Measurements from ENCODE around the gene SSNA1.

SSNA1 gene

GRCh38 chr9:137168573-137168903 is 19.9 kb upstream of the SSNA1 start:
- TF ChIP-seq CTCF (conservative IDR thresholded peaks at IDR 0.05; ENCODE audit: low read depth): no peak
- POLR2A ChIA-PET (ENCODE audit: low non-redundant PET): interaction anchor here (1.7 to 2.0 kb wide), 2 partner anchors 20 to 39 kb away, joined by 5 to 6 read pairs; partner anchors contain the start of genes ANAPC2 and SSNA1
- CTCF ChIA-PET: interaction anchor here (0.7 to 1.7 kb wide), 3 partner anchors 22 to 68 kb away, joined by 3 to 9 read pairs (median 6); no protein-coding TSS in a partner anchor
- no peak overlapping the region; the same call in 1 of the 2 replicates for H3K27ac ChIP-seq
- no peak for DNase-seq (ENCODE audit: low spot score)

- CTCF ChIA-PET: interaction anchor here (1.4 to 1.7 kb wide), 2 partner anchors 66 to 68 kb away, joined by 3 to 9 read pairs; no protein-coding TSS in a partner anchor
- H3K27ac ChIP-seq: peak overlapping the region; percentile 1; the same call in 1 of the 2 replicates
- DNase-seq (ENCODE audit: low spot score): peak; percentile 81
- no peak for TF ChIP-seq CTCF (conservative IDR thresholded peaks at IDR 0.05; ENCODE audit: low read depth)
- POLR2A ChIA-PET (ENCODE audit: low non-redundant PET): interaction anchor here (1.7 to 2.0 kb wide), 2 partner anchors 19 to 40 kb away, joined by 5 to 6 read pairs; partner anchors contain the start of genes ANAPC2 and SSNA1
These were observed 19.3 kb upstream of the SSNA1 start for GRCh38 chr9:137168904-137169856.

GRCh38 chr9:137169896-137170358 is 18.5 kb upstream of the SSNA1 start, which contains the start of gene LRRC26:
TSS of gene LRRC26 (minus strand) at chr9:137170051. CDS start at chr9:137169943, 108 bp downstream.
- peak within 1 kb of the TSS; percentile 1; the same call in 1 of the 2 replicates for H3K27ac ChIP-seq
- TF ChIP-seq CTCF (conservative IDR thresholded peaks at IDR 0.05; ENCODE audit: low read depth): no peak
- ChIA-PET POLR2A (ENCODE audit: low non-redundant PET) (interaction anchor here (0.9 to 2.0 kb wide), 2 partner anchors 19 to 41 kb away, joined by 3 to 5 read pairs; no protein-coding TSS in a partner anchor), CTCF (interaction anchor here (1.7 kb wide), 1 partner anchor 67 kb away, joined by 9 read pairs; no protein-coding TSS in a partner anchor)
- no peak for DNase-seq (ENCODE audit: low spot score)

GRCh38 chr9:137170486-137171148 is 17.9 kb upstream of the SSNA1 start:
- TF ChIP-seq CTCF (conservative IDR thresholded peaks at IDR 0.05; ENCODE audit: low read depth): no peak
- POLR2A ChIA-PET (ENCODE audit: low non-redundant PET): interaction anchor here (0.9 kb wide), 1 partner anchor 18 kb away, joined by 3 read pairs; no protein-coding TSS in a partner anchor
- no peak overlapping the region for H3K27ac ChIP-seq
- CTCF ChIA-PET: interaction anchor here (0.5 to 1.9 kb wide), 3 partner anchors 57 to 89 kb away, joined by 4 to 5 read pairs (median 5); partner anchors contain the start of gene RNF224
- no peak for DNase-seq (ENCODE audit: low spot score)

- H3K27ac ChIP-seq: no peak overlapping the region
- ChIA-PET CTCF (interaction anchor here (0.5 to 1.9 kb wide), 4 partner anchors 9 to 89 kb away, joined by 4 to 5 read pairs (median 4); partner anchors contain the start of gene RNF224), POLR2A (ENCODE audit: low non-redundant PET) (interaction anchor here (0.7 kb wide), 1 partner anchor 34 kb away, joined by 3 read pairs; the partner anchor contains the start of gene NDOR1)
- DNase-seq (ENCODE audit: low spot score): no peak
- TF ChIP-seq CTCF (conservative IDR thresholded peaks at IDR 0.05; ENCODE audit: low read depth): no peak
These were observed 17.2 kb upstream of the SSNA1 start for GRCh38 chr9:137171149-137171900.
